T47D (cell line): Measurements from ENCODE around the gene KDM3A.
"Not testable (repeated sequence)": the region's sequence is repeated elsewhere in the genome, so short reads cannot be mapped to it uniquely, and the experiment has no call there.

Experiments
- DNase-seq, 2 experiments: peaks; one replicate each; pipeline versions ENCODE4 v3.0.0 to v3.0.0-alpha.2; 2011 to 2012; ENCODE audit warnings: low read depth in 1 of 2, low spot score in 1 of 2
- JUND ChIP-seq: IDR thresholded peaks from 2 replicates; pipeline ENCODE4 v1.6.1; 2012; ENCODE audit warnings: low read depth
- in situ Hi-C: cut with HindIII; loops from 2 replicates; pipeline ENCODE4 v1.10.0; 2016; ENCODE audit warnings: low sequenced_read_pairs, low pct_unique_long_range_greater_than_20kb

Gene KDM3A

DNA sequence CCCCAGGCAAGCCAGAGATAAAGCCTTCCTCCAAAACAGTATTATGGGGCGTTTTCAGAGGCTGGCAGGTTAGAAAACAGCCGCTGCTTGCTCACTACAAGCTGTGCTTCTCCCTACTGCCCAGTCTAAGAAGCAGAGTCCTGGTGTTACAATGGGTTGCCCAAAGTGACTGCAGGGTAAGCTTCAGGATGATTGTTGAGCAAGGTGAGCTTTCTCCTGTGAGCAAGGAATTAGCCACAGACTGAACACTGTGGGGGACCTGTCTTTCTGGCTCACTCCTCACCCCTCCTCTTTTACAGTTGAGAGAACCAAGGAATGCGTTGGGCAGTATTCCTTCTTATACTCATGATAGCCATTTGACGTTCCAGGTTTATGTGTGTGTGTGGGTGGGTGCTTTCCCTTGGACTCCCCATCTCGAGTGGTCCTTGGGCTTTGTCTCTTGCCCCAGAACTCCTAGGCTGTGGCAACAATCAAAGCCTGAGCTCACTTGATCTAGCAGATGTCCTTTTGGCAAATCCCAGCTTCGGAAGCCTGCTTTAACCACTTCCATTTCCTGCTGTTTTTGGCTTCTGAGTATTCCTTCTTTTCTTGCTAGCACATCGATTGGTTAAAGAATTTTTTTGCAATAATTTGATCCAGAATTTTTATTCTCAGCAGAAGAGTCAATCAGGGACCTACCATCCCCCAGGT is 47.5 kb downstream of the KDM3A start:
- no peak for TF ChIP-seq JUND
- in situ Hi-C loops: no loop called here
- DNase-seq: no peak

DNA sequence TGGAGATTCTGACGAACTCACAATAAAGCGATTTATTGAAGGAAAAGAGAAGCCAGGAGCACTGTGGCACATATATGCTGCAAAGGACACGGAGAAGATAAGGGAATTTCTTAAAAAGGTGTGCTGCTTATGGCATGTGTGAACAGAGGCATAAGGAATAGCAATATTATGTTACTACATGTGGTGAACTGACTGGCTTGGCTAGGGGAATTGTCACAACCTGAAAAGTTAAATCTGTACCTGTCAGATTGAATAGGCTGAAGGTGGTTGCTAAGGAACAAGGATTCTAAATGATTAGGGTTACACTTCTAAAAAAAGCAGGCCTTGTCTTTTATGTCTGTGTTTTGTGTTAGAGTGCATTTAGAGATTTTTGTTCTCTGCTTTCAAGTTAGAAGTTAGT is 48.4 kb downstream of the KDM3A start:
- no peak for TF ChIP-seq JUND
- in situ Hi-C loops: no loop called here
- DNase-seq: no peak

DNA sequence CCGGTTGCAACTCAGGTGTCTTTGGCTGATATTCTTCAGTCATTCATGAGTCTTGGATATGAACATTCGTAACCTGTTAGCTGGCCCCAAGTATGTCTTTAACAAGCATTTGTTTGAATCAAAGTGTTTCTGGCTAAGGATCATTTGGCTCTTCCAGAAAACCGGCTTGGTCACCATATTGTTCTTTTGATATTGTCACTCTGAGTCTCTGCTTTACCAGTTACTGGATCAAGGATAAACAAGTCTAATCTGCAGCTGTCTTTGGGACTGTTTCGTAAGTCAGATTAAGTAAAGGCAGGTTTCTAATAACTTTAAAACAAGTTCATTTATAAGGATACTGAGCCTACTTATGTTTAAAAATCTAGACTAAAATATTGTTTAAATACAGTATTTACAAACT is 49.1 kb downstream of the KDM3A start:
- no peak for DNase-seq
- in situ Hi-C loops: no loop called here

DNA sequence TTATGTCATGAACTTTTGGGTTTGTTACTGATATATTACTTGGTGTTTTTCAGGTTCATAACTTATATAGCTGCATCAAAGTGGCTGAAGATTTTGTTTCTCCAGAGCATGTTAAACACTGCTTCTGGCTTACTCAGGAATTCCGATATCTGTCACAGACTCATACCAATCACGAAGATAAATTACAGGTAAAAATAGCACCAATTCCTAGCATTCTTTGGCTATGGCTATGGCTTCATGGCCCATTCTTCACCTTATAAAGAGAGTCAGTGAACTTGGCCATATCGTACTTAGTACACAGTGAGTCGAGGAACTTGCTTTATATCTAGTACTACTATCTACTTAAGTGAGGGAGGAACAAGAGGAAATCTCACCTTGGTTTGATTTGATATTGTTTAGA is 49.9 kb downstream of the KDM3A start:
- DNase-seq: no peak
- in situ Hi-C loops: no loop called here
- TF ChIP-seq JUND: no peak

More for the DNA sequence above, 49.1 kb downstream of the KDM3A start:
- TF ChIP-seq JUND: no peak

DNA sequence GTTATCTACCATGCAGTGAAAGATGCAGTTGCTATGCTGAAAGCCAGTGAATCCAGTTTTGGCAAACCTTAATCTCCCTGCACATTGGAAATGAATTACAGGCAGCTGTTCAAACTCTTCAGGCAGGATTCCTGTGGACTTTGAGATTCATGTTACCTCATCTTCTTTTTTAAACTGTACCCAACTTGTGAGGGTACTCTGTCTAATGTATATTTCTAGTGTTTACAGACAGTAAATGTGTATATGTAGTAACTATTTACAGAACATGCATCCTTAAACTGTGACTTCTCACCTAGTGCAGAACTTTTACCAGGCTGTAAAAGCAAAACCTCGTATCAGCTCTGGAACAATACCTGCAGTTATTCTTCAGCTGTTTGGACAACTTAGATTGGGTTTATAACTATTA is 50.9 kb downstream of the KDM3A start:
- in situ Hi-C loops: no loop called here
- no peak for TF ChIP-seq JUND
- DNase-seq: no peak

DNA sequence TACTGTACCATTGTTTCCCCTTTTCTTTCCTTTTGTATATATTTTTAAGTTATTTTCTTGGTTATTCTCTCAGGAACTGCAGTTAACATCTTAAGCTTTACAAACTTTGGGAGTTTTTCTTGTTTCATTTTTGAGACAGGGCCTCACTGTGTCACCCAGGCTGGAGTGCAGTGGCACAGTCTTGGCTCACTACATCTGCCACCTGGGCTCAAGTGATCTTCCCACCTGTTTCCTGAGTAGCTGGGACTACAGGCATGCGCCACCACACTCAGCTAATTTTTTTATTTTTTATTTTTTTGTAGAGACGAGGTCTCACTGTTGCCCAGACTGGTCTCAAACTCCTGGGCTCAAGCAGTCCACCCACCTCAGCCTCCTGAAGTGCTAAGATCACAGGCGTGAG is 55.2 kb downstream of the KDM3A start:
- in situ Hi-C loops, DNase-seq: not testable (repeated sequence)

DNA sequence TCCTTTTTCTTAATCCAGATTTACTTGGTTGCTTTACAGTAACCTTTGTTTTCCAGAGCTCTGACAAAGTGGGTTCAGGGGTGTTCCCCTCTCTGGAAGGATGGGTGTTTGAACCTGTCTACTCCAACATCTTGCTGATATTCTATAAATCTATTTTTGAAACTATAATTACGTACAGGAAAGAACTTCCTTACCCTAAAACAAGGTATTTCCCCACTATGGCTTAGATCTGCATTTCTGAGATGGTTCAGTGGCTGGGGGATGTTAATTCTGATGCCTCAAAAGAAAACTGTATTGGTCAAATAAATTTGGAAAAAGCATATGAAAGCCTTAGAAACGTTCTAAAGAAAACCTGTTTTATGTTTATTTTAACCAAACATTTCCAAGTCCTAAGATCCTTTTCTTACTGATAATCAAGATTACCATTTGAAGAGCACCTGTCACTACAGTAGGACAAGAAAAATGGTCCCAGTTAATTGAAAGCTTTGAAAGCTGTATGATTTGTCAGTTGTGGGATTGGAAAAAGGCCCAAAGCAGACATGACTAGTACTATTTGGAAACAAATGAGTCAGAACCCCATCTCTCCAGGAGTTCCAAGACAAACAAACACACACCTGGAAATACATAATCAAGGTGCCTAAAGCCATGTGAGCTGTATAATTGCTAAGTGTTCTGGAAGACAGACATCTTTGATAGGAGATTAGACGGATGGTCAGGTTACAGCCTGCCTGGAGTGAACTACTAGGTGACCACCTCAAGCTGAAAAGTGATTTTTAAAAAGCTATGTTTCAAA is 57.5 kb downstream of the KDM3A start:
- in situ Hi-C loops: no loop called here
- DNase-seq: no peak
- TF ChIP-seq JUND: no peak

DNA sequence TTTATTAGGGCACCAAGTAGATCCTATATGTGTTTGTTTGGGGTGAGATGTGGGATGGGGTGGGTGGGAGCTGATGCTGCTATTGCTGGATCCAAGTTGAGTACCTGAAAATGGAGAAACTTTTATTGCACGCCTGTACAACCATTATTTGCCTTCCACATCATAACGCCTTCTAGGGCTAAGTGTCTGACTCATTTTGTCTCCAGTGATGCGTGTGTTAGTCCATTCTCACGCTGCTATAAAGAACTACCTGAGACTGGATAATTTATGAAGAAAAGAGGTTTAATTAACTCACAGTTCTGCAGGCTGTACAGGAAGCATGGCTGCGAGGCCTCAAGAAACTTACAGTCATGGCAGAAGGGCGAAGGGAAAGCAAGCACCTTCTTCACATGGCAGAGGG is 58.2 kb downstream of the KDM3A start:
- in situ Hi-C loops: no loop called here
- no peak for DNase-seq
- TF ChIP-seq JUND: no peak

DNA sequence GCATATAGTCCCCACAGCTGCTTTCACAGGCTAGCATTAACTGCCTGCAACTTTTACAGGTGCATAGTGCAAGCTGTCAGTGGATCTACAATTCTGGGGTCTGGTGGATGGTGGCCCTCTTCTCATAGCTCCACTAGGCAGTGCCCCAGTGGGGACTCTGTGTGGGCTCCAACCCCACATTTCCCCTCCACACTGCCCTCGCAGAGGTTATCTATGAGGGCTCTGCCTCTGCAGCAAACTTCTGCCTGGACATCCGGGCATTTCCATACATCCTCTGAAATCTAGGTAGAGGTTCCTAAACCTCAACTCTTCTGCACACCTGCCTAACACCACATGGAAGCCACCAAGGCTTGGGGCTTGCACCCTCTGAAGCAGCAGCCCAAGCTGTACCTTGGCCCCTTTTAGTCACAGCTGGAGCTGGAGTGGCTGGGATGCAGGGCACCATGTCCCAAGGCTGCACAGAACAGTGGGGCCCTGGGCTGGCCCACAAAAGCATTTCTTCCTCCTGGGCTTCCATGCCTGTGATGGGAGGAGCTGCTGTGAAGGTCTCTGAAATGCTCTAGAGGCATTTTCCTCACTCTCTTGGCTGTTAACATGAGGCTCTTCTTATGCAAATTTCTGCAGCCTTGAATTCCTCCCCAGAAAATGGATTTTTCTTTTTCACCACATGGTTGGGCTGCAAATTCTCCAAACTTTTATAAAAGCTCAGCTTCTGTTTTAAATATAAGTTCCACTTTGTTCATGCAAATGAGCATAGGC is 59.3 kb downstream of the KDM3A start:
- no peak for DNase-seq
- in situ Hi-C loops: no loop called here
- TF ChIP-seq JUND: no peak

DNA sequence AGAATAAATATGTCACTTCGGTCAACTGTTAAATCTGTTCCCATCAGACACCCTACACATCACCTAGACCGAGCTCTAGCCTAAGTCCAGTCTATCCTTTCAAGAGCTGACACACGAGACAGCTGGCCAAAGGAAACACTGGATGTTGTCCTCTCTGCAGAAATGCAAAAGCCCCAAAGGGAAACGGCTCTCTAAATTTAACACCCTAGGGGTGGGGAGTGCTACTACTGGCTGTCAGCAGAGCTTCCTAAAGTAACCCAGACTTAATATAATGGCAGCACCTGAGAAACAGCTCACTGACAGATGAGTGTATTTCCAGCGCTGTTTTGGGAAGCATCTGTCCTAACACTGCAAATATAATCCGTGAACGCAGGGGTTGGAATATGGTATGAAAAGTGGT is 66.4 kb downstream of the KDM3A start:
- in situ Hi-C loops: no loop called here
- DNase-seq: no peak
- TF ChIP-seq JUND: no peak

DNA sequence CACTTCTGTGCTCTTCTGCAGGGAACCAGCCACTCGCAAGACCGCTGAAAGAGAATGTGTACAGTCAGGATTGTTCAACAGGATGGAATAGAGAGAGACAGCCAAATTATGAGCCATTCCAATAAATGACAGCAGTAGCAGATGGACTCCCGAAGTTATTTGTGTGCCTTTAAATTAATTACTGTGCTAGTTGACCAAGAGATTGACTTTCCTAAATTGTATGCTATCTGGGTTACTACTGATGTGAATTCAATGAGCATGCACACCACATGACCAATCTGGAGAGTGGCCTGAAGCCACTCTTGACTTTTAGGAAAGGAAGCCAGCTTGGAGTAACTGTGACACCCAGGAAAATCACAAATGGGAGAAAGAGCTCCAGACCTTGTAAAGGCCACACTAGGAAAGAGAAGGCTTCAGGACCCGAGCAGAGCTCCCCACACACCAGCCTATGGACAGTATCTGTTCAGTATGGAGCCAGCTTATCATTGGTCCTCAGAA is 69.3 kb downstream of the KDM3A start:
- in situ Hi-C loops: no loop called here

DNA sequence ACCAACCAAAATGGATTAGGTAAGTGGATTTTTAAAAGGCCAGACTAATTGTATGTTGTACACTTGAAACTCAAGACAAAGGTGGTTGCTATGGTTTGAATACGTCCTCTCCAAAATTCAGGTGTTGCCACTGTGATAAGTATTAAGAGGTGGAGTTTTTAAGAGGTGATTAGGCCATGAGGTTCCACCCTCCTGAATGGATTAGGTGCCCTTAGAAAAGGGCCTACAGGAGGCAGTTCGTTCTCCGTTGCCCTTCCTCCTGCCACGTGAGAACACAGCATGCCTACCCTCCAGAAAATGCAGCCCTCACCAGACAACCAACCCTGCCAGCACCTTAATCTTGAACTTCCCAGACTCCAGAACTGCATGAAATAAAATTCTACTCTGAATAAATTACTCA is 70.9 kb downstream of the KDM3A start:
- DNase-seq: no peak
- no peak for TF ChIP-seq JUND
- in situ Hi-C loops: no loop called here

More for the DNA sequence above, 69.3 kb downstream of the KDM3A start:
- DNase-seq: no peak
- TF ChIP-seq JUND: no peak

DNA sequence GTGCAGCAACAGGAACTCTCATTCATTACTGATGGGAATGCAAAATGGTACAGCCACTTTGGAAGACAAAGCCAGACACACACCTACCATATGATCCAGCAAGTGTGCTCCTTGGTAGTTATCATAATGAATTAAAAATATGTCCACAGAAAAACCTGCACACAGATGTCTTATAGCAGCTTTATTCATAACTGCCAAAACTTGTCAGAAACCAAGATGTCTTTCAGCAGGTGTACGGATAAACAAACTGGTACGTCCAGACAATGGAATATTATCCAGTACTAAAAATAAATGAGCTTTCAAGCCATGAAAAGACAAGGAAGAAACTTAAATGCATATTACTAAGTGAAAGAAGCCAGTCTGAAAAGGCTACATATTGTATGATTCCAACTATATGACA is 71.7 kb downstream of the KDM3A start:
- in situ Hi-C loops: no loop called here
- no peak for TF ChIP-seq JUND
- DNase-seq: no peak
